Measurements from ENCODE around the gene LGR6.
"Not testable (repeated sequence)": the region's sequence is repeated elsewhere in the genome, so short reads cannot be mapped to it uniquely, and the experiment has no call there.

LGR6 gene

GRCh38 chr1:202160377-202160940 is 33.1 kb upstream of the LGR6 start, which contains the start of gene PTPN7:
Gene PTPN7, minus strand, starts transcription at chr1:202160602. Its CDS starts 1,200 bp downstream, at chr1:202159402.
- DNase-seq (ENCODE audit: low read depth in 3 of 3): peak; percentile 77 to 97 (median 81)

DNA sequence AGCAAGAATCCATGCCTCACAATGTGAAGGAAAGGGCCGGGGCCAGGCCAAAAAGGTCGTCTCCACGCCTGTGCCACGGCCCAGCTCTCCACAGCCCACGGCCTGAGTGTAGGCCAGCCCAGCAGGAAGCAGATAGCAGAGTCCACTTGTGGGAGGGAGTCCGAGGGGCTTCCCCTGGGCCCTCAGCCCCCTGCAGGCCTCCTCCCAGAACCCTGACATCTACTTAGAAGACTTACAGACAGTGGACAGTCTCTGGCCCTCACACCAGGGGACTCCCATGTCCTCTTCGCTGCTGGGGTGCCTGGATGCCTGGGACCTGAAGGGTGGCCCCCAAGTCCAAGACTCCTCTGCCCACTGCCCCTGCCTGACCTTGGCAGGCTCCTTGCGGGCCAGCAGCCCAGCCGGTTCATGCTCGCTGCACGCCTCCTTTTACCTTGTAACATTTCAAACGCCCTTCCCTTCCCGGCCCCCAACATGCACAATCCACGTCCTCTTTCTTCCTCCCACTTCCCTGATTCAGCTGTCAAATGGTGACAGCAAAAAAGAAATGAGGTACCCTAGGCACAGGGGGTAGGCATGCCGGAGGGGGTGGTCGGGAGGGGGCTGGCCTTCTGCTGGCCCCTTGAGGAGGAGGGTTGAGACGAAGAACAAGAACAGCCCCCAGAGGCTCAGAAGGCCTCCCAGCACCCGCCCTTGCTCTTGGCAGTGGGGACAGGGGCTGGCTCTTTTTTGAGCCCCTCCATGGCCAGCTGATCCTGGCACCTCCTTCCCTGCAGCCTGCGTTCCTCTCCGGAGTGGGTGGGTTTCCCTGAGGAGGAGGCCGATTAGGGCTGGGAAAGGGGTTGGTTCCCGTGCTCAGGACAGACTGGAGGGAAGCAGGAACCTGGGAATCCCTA is 32.2 kb upstream of the LGR6 start:
- no peak for DNase-seq (ENCODE audit: low read depth in 3 of 3)

DNA sequence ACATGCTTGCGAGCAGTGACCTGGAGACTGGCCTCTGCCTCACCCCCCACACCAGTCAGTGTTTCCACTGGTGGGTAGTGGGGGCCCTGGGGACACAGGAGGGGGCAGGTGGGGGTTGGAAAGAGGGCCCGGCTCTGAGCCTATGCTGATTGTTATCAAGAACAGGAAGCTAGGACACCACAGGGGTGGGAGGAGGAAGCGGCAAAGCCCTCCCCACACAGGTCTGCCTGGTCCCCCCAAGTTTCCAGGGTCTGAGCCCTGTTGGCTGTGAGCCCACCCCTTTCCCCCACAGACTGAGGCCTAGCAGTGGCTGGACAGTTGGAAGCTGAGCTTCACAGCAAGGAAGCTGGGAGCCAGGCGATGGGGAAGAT is 31.6 kb upstream of the LGR6 start:
- no peak for DNase-seq (ENCODE audit: low read depth in 3 of 3)

DNA sequence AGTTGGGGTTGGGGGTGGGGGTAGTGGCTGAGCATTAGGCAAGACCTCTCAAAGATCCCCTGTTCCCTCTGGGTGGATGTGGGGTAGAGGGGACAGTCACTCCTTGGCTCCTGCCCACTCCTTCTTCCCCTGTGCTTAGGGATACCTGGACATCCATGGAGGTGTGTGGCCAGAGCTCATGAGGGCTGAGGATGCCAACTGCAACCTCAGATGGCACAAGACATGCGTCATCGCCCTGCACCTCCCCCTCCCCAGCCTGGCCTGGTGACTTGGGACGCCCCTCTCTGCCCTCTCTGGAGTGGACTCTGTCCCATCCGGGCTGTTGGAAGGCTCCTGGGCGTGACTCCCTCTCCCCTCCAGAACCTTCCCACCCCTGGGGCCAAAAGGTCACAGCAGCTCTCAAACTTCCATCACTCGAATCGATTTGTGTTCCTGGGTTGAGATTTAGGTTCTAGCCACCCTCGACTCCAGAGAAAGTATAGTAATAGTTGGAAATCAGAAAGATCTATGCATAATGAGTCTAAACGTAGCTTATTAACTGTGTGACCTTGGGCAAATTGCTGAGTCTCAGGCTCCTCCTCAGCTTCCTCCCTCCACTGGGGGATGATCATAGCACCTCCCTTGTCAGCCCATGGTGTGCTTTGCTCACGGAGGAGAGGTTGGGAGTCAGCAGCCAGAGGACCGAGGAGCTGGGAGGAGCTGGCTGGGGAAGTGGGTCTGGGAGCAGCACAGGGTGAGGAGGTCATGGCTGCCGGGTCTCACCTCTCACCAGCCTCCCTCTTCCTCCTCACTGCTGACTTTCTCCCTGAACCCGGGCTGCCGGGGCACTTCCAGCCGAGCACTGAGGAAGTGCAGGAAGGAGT is 30.9 kb upstream of the LGR6 start:
- DNase-seq (ENCODE audit: low read depth in 3 of 3): no peak

GRCh38 chr1:202163281-202164270 is 30.0 kb upstream of the LGR6 start:
- no peak for DNase-seq (ENCODE audit: low read depth in 3 of 3)

DNA sequence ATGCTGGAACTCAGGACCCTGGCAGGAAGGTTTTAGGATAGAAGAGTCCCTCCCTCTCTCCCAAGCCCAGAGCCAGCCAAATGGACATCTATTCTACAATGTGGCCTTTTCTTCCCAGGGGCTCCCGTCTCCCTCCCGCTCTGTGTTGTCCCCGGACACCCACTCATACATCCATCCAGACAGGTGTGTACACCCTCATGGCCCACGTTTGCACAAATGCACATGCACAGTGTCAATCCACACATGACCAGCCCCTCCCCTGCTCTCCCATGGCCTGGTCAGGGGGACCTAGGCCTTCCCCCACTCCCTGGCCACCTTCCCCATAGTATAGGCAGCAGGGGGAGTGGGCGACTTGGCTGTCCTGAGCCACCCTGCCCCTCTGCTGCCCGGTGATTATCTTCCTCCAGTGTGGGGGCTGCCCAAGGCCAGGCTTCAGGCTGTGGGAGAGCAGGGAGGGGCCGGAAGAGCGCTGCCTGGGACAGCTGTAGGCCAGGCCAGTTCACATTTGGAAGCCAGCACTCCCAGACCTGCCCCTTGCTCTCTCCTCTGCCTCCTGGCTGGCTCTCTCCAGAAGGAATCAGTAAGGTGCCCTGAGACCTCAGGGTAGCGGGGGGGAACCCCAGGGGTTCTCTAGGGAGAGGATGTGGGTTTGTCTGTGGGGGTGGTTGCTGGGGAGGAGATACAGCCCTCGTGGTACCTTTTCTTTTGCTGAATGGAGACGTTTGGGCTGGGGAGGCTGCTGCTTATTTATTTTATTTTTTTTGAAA is 29.1 kb upstream of the LGR6 start:
- no peak for DNase-seq (ENCODE audit: low read depth in 3 of 3)

DNA sequence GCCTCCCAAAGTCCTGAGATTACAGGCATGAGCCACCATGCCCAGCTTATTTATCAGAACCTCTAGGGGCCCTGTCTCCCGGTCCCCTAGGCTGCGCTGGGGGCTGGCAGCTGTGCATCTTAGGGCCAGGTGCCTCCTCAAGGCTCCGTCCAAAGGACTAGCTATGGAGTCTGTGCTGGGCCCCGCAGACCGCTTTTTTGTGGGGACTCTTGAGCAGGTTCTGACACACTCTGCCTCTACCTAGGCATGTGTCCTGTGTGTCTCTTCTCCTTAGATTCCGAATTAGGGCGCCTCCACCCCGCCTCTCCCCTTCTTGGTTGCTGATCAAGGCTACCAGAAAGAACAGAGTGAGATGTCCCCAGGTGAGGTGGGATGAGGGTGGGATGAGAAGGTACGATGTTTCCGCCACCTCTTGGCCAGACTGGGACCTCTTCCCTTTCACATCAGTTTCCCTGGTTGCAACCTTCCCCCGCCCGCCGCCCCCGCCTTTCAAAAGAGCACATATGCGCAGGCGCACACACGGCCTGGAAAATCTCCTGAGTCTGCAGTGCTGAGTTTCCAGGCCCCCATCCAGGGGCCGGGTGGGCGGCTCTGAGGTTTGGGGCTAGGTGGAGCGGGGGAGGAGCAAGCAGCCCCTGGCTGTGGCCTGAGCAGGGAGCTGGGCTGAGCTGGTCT is 28.2 kb upstream of the LGR6 start:
- DNase-seq (ENCODE audit: low read depth in 3 of 3): no peak

- DNase-seq (ENCODE audit: low read depth in 3 of 3): no peak
Measured at GRCh38 chr1:202165942-202166843, 27.4 kb upstream of the LGR6 start.

- DNase-seq (ENCODE audit: low read depth in 3 of 3): not testable (repeated sequence)
Measured at GRCh38 chr1:202167054-202167453, 26.5 kb upstream of the LGR6 start.

- DNase-seq (ENCODE audit: low read depth in 3 of 3): no peak
Measured at GRCh38 chr1:202167708-202168415, 25.7 kb upstream of the LGR6 start.

GRCh38 chr1:202168861-202169260 is 24.7 kb upstream of the LGR6 start:
- DNase-seq (ENCODE audit: low read depth in 3 of 3): no peak

DNA sequence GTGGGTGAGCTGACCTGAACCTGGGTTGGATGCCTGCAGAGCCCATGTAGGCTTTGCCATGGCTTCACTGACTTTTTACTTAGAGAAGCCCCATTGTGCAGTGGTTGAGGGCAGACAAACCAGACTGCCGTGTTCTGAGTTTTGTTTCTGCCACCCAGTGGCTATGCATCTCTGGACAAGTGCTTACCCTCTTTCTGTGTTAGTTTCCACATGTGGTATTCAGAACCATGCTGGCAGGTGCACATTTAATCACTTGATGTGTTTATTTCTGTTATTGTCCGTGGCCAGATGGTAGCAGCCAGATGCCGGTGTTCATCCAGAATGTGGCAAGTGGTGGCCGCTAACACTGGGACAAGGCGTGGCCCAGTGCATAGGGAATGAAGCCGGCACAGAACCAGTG is 22.9 kb upstream of the LGR6 start:
- DNase-seq (ENCODE audit: low read depth in 3 of 3): no peak

DNA sequence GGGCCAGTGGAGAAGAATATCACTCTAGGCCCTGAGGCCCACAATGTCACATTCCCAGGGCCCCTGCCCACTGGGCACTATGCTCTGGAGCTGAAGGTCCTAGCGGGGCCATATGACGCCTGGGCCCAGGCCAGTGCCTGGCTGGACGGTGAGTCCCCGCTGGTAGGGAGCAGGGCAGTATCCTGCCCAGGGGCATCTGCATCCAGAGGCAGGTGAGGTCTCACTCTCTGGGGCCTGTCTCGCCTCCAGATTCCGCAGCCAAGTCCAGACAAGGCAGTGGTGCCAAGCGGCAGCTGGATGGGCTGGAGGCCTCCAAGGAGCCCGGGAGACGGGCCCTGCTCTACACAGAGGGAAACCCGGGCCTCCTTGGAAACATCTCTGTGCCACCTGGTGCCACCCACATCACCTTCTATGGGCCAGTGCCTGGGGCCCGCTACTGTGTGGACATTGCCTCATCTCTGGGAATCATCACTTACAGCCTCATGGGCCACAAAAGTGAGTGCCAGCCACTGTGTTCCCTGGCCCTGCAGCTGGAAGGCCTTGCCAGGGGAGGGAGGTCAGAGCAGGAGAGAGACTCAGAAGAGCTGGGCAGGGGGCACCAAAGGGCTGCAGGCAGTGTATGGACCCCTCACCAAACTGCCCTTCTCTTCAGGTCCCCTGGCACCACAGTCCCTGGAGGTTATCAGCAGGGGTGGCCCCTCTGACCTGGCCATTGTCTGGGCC is 22.1 kb upstream of the LGR6 start:
- no peak for DNase-seq (ENCODE audit: low read depth in 3 of 3)

- no peak for DNase-seq (ENCODE audit: low read depth in 3 of 3)
Measured at GRCh38 chr1:202172015-202172355, 21.6 kb upstream of the LGR6 start.

DNA sequence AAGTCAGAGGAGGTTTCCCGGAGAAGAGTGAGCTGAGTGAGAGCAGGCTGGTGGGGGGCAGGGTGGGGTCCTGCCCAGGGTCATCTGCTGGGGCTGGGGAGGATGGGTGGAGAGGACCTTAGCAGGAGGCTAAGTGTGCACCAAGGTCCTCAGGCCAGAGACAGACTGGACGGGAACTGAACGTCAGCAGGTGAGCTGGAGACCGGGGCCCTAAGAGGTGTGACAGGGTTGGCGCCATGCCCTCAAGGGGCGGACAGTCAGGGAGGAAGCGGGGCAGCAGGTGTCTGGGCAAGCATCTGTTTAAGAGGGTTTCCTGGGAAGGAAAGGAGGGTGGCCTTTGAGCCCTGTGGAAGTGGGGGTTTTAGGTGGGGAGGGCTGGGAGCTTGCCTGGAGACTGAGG is 19.6 kb upstream of the LGR6 start:
- DNase-seq (ENCODE audit: low read depth in 3 of 3): no peak

DNA sequence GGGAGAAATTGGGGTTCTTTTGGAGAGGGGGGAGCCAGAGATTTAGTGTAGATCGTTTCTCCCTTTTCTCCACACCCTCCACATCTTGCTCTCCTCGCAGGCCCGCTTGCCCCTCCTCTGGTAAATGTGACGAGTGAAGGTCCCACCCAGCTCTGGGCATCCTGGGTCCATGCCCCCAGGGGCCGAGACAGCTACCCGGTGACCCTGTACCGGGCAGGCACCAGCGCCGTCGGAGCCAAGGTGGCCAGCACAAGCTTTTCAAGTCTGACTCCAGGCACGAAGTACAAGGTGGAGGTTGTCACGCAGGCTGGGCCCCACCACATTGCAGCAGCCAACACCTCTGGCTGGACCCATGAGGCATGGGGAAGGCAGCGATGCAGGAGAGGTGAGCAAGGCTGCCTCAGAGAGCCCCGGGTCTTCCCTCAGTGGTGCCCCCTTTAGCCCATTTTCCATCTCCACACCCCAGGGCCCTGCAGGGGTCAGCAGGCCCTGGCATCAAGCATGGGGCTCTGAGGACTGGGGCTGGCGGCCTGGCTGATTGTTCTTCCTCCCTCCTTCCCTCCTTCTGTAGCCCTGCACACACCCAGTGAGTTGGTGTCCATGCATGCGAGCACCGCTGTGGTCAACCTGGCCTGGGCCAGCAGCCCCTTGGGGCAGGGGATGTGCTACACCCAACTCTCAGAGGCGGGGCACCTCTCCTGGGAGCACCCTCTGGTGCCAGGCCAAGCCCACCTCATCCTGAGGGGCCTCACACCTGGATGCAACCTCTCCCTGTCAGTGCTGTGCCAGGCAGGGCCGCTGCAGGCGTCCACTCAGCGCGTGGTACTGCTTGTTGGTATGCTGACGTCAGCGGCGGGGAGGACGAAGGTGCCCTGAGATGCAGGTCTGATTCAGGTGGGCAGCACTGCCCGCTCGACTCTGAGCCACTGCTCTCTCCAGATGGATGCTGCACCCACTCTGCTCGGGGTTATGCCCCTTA is 16.4 kb upstream of the LGR6 start:
- no peak for DNase-seq (ENCODE audit: low read depth in 3 of 3)

Data from stimulated activated CD4-positive, alpha-beta T cell treated with anti-CD3 and anti-CD28 coated beads, TNF-alpha, amount 100 ng/mL, for 48 hours (primary cell).